ENCODE data around the gene PTPN20.
"Not testable (repeated sequence)": the region's sequence is repeated elsewhere in the genome, so short reads cannot be mapped to it uniquely, and the experiment has no call there.

Gene PTPN20, protein sequence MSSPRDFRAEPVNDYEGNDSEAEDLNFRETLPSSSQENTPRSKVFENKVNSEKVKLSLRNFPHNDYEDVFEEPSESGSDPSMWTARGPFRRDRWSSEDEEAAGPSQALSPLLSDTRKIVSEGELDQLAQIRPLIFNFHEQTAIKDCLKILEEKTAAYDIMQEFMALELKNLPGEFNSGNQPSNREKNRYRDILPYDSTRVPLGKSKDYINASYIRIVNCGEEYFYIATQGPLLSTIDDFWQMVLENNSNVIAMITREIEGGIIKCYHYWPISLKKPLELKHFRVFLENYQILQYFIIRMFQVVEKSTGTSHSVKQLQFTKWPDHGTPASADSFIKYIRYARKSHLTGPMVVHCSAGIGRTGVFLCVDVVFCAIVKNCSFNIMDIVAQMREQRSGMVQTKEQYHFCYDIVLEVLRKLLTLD

DNA sequence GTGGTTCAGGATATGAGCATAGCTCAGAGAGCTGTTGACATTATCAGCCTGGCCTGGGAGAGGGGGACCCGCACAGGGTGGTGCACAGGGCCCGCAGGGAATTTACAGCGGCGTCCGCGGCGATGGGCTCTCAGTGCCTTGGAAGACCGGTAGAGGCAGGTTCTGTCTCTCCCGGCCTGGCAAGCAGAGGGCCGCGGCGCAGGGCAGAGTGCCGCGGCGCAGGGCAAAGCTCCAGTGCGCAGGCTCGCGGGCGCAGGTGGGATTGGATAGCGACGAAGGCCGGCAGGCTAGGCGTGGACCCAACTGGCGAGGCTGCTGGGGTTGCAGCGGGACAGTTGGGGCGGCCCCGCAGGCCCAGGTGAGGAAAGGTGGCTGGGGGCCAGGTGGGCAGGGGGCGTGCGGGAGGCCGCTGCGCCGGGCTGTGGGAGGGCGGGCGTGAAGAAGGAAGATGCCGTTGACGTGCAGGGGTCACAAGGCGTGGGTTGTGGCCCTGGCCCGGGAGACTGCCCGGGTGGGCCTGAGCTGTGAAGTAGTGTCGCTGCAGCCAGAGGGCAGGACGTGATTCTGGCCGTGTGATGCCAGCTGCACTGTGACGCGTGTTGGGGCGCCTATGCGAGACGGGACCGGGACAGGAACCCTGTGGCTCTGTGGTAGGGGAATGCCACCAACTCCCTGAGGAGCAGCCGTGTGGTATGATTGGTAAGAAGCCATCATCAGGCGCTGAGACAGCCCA, at the start of gene PTPN20:
Gene PTPN20 (plus strand): TSS at position 285 of the 733 bp plus-strand sequence. CDS start 21,072 bp downstream, outside the sequence.
- DNase-seq = not testable (repeated sequence)

DNA sequence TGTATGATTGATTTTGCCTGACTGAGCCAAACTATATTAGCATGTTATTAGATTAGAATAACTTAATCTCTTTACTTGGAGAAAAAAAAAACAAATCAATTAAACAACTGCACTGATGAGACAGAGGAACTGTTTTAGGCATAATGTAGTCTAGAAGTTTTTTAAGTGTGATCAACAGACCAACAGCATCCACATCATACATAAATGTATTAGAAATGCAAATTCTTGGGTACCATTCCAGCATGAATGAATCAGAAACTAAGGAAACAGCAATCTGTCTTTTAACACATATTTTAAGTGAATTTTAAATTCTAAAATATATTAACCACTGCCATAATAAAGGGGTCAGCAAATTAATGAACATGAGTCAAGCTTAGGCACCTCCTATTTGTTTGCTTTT, 41.5 kb upstream of the PTPN20 start:
- not testable (repeated sequence) for DNase-seq

DNA sequence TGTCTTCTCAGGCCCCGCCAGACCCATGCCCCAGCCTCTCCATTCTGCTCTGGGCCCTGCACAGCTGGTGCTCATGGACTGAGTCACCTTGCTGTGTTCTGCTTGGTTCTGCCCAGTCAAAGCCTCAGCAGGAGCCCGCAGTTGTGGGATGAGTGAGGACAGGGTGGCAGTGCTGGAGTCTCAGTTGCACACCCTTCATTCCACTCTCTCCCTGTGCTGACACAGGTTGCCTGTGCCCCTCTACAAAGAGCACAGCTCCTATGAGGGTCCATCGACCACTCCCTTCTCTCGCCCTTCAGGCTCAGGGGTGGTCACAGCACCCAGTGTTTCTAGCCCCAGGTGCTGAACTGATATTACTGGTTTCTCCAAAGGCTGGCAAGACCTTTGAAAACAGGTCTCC, 39.6 kb upstream of the PTPN20 start:
- not testable (repeated sequence) for DNase-seq

DNA sequence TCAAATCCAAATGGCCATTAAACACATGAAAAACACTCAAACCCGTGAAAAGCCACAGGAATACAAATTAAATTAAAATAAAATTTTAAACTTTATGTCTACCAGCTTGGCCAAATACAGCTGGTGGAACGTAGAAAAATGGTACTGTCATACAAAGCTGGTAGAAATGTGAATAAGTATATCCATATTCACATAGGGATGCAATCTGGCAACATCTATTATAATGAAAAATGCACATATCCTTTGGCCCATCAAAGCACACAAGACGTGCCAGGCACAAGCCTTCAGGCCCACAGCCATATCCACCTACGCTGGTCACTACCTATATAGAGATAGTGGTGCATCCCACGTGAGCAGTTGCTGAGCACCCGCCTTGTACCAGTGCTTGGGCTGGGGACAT, 35.9 kb upstream of the PTPN20 start:
- DNase-seq = not testable (repeated sequence)

DNA sequence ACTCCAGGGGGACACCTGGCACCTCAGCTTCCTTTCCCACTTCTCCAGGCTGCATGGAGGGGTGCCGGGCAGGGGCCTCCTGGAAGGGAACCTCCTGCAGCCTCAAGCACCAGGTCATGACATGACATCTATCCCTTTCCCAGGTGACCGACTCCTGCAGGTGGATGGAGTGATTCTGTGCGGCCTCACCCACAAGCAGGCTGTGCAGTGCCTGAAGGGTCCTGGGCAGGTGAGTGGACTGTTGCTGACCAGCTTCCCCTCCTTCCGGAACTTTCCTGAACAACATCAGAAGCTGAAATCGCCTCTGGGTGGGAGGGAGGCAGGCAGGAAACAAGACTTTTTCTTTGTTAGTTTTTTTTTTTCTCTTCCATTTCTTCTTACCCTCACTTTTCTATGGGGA, 34.5 kb upstream of the PTPN20 start:
- DNase-seq = not testable (repeated sequence)

DNA sequence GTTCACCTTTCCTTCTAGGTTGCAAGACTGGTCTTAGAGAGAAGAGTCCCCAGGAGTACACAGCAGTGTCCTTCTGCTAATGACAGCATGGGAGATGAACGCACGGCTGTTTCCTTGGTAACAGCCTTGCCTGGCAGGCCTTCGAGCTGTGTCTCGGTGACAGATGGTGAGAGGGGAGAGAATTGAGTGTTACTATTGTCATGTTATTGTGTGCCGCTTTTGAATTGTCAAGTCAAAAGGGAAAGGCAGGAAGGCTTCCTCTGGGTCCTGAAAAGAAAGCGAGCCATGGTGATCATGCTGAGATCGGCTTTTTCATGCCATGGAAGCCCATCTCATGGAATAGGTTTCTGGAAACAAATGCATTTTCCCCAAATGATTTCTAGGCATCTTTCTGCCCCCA, 32.5 kb upstream of the PTPN20 start:
- not testable (repeated sequence) for DNase-seq

DNA sequence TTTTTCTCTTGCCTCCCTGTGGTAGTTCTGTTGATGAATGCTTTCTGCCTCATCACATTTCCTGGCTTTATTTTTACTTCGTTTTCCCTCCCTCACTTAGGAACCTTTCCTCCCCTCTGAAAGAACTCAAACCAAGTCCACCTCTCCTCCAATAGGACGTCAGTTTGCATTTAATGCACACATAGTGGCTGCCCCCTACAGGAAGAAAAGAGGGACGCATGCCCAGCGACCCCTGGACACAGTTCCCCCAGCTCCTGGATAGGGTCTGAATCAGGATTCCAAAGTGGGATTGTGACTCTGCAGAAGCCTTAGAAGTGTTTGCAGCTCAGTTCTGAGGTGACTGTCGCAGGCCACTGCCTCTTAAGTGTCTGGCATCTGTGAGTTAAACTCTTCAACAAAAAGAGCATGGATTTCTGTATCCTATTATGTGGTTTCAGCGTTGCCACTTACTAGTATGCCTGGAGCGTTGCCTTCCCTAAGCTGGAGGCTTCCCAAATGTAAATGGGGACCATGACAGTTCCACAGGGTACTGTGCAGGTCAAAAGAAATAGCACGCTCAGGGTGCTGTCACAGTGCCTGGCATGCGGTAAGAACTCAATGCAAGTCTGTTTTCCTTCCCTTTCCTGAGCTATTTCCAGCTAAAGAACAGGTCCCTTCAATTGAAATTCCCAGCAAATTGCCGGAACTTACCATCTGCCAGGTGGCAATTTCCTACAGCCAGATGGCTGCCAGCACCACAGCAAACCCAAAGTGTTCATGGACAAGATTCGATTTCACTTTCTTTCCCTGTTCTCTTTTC, 20.2 kb upstream of the PTPN20 start:
- DNase-seq = peak; percentile 31

DNA sequence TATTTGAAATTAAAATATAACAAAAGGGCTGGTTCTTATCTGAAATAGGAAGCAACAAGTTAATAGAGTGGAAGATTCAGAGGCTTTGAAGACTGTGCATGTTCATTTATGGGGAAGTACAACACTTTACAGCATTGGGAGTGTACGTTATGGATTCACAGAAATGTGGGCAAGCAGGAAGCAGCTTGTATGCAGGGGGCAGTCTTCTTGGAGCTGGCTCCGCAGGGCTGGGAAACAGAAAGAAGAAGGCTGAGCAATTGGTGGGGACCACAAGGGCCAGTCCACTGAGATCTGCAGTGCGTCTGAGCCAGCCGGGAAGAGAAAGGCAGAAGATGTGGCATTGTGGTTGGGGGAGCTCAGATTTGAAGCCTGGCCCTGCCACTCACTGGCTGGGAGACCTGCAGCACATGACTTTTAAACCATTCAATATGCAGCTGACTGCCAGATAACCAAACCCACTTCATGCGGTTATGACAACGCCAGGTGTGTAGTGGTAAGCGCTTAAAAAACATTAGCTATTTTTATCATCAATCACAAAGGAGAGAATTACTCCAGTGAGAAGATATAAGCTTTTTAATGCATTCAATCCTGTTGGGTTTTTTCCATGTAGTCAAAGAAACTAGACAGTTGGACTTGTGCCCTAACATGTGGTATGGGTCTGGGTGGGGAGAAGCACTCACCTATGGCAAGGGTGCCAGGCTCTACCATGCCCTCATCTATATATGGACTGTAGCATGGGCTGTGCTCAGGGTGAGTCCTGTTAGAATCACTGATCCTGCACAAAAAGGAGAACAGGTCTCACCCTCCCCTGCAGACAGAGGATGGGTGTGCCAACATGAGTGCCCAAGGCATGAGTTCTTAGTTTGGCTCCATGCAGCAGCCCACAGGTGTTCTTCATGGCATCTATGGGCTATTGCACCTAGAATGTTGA, 14.2 kb upstream of the PTPN20 start:
- not testable (repeated sequence) for DNase-seq

DNA sequence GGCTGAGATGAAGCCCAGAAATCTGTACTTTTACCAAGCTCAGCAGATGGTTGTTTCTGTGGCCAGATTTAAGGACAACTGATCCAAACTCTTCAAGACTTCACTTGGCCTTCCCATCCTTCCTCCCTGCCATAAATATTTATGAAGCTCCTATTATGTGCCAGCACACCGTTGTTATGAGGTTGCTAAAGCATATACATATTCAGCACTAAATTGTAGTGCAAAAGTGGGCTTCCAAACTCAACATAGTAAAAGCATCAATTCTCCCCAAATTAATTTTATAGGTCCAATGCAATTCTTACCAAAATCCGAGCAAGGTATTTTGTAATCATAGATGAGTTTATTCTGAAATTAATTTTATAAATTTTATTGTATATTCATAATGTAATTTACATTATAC, 10.0 kb upstream of the PTPN20 start:
- DNase-seq = not testable (repeated sequence)

DNA sequence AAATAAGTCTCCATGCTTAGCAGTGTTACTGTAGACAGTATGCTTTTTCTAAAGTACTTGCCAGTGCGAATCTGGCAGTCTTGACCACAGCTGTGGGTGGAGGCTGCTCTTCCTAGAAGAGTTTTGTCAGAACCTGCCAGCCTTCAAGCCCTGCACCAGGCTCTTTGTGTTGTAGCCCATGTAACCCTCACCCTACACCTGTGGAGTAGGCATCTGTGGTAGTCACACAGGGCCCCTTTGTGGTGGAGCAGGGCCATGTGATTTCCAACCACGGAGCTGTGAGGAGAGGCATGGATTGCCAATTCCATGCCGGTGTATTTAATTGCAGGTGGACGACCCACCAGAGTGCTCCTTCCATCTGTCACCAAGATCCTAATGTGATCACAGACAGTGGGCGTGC, 7.4 kb upstream of the PTPN20 start:
- not testable (repeated sequence) for DNase-seq

DNA sequence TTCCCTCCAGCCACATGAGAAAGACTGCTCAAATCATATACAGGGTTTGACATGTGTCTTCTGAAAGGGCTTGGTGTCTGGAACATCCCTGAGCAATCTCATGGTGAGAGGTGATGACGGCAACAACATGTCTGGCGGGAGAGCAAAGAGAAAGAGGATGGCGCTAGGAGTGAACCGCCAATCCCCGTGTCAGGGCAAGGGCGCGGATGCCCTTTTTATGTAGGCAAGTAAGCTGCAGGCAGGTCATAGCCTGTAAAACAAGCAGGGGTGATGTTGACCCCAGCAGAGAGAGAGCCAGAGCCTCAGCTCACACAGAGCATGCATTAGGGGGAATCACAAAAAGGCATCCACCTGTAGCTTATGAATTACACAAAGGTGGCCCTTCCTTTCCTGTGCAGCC, 4.9 kb upstream of the PTPN20 start:
- not testable (repeated sequence) for DNase-seq

DNA sequence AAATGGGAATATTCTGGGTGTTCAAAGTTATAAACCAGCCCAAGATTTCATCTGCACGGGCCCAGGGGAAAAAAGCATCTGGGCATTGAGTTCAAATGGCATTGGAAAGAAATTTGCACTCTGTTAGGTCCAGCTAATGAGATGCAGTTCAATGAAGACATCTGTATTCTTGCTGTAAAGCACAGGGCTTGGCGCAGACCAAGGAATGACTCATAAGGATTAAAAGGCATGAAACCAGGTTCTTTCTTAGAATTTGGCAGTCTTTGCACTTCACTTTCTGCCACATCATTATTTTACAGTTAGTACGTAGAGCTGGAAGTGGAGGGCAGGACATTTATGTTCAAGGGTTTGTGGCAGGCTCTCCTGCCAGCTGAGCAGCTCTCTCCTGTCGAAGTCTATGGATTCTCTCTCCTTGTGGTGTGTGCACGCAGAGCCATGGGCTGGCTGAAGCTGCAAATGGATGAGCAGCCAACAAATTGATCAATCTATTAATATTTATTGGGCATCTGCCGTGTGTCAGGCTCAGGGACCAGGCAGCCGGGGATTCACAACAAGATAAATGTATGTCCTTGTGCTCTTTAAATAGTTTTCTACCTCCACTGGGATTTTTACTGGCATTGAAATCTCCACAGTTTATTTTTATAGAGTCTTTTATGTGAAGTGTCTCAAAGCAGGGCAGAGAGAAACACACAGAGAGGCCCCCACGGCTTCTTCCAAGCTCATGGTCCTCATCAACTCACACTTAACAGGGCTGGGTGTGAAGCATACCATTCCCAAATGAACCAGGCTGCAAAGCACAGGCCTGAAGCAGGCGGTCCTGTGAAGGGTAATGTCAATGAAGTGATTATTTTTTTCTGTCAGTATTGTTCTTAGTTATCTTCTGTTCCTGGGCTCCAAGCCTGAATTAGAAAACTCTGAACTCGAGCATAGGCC, 3.8 kb upstream of the PTPN20 start:
- DNase-seq = not testable (repeated sequence)

DNA sequence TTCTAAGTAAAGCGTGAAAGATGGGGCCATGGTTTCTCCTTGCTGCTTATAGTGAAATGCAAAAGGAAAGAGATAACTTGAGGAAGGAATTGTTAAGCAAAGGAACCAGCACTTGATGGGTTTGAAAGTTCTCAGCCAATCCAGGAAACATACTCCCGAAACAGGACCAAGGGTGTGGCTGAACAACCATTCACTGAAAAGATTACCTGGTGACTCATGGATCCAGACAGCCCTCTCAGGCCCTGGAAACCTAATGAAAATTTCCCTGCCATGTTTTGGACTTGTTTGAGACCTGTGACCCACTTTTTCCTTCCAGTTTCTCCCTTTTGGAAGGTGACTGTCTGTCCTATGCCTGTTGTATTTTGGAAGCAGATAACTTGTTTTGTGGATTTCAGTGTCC, 11.3 kb downstream of the PTPN20 start:
- DNase-seq = not testable (repeated sequence)

DNA sequence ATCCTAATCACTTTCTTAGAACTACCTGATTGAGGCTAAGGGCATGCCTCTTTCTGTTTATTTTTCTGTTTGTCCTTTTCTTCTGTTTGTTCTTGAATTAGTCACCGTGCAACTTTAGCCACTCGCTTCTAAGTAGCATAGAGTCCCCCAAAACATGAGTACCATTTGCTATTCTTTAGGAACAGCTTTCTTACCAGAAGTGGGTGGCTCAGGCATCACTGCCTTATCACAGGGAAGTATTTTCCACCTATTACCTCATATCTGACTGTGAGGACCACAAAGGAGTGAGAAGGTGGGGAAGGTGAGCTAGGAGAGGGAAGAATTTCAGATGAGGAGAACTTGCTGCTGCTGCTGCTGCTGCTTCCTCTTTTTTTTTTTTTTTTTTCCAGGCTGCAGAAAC, 13.9 kb downstream of the PTPN20 start:
- DNase-seq = not testable (repeated sequence)

DNA sequence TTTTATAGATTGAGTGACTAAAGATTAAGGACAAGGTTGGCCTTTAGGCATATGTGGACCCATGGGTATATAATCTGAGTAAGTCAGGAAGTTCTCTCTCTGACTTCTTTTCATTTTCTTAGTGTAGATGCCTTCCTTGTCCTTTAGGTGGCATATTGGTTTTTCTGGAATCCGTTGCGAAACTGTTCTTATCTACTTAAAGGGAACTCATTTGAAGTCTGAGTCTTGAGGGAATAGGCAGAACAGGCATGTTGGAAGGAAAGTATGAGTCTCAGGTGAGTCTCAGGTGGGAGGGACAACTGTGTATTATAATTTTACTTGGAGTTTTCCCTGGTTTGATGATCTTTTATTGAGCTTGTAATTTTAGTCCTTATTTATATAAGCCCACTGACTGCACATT, 14.6 kb downstream of the PTPN20 start:
- not testable (repeated sequence) for DNase-seq

DNA sequence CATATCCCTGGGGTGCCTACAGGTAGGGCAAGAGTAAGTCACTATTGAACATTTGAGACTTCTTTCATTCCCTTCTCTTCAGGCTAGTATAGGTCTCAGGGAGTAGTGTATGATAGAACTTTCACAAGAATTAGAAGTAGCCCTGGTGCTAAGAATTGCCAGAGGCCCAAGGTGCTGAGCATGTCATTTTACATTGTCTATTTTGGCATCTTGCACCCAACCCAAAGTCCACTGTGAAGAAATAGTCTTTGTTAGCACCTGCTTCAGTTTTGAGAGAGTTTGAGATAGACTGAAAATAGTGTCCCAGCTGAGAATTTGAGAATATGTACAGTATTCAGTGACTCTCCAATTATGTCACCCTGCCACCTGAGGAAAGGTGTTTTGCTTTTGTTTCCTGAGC, 17.6 kb downstream of the PTPN20 start:
- not testable (repeated sequence) for DNase-seq

DNA sequence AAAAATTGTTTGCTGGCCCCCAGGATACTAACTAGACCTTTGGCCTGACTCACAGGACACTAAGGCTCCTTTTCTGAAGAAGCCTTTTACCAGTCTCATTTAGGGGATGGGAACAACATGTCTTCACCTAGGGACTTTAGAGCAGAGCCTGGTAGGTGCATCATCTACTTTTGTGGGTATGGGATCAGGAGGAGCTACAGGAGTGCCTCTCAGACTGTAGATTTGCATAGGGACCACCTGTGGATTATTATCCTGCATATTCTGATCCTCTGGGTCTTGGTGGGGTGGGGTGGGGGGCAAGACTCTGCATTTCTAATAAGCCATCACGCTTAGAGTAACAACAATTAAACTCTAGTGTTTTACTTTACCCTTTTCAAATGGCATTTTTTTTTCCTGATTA, 21.2 kb downstream of the PTPN20 start:
- DNase-seq = not testable (repeated sequence)

DNA sequence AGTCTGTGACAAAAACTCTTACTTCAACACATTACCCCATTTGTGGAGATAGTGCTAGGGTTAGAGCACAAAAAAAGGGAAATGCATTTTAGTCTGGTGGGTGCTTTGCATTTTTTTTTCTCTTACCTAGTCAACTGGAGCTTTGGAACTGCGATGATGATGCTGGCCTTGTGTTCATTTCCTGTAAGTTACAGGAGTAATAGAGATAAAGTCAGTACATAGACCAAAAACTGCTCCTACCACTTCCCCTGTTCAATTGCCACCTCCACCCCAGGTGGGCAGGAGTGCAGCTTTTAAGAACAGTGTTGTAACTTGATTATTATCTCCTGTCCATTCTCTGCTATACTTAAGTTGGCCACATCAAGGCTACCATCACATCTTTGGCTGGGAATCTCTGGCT, 29.9 kb downstream of the PTPN20 start:
- not testable (repeated sequence) for DNase-seq

DNA sequence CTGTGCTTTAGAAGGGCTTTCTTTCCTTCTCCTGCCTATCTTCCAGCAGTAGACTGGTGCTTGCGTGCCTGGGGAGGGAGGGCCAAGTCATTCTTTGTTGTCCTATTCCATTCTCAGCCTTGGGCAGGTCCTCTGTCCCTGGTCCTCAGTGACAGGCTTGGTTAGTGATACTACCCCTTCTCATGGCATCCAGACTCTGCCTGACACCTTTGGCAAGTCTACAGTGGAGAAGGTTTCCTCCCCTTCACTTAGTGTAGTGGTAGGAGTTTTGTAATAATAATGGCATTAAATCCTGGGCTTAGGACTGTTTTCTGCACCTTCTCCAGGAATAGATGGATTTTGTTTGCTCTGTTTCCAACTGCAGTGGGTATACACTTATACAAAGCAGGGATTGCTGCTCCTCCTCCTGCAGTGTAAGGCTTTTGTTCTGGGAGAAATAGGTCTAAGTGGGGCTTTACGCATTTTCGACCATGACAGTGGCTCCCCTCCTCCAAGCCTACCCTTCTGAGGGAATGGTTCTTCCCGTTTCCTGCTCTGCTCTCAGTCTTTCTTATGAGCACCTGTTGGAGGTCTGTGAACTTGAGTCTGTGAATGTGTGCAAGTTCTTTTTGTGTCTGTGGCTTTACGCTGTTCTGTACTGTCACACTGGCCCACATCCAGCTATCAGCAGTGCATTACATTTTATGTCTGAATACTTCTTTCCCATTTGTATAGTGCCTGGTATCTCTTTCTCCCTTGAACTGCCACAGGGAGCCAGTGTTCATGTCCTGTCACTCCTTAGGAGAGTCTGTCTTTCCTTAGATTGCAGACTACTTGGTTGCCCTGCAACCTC, 37.7 kb downstream of the PTPN20 start:
- DNase-seq = not testable (repeated sequence)

DNA sequence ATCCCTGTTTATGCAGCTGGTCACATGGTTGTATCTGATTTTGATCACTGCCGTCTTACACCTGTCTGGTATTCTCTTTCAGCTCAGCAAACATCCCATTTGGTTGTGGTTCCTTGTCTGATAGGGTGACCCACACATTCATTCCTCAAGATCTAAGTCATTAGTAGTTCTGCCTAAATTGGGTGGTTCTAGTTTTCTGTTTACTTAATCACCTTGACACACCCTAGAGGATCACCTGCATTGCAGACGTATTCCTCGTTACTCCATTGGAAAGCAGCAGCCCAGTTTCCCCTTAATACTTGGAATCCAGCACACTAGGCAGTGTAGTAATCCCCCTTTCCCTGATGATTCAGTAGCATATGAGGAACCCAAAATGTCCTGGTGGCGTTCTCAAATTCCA, 41.3 kb downstream of the PTPN20 start:
- DNase-seq = not testable (repeated sequence)
